HG02943 (cell line): ENCODE measurements around the gene TNRC6C.
"Not testable (repeated sequence)": the region's sequence is repeated elsewhere in the genome, so short reads cannot be mapped to it uniquely, and the experiment has no call there.

Experiments
- ATAC-seq: cut with Tn5 transposase; IDR thresholded peaks from one replicate; pipeline ENCODE4 v1.9.1; 2021; ENCODE audit warnings: mild to moderate bottlenecking, low read depth, moderate library complexity; ENCODE audit not compliant: unreplicated experiment

The TNRC6C gene

GRCh38 chr17:77962348-77962747 lies 3.8 kb downstream of the TNRC6C start:
- no peak for ATAC-seq

DNA sequence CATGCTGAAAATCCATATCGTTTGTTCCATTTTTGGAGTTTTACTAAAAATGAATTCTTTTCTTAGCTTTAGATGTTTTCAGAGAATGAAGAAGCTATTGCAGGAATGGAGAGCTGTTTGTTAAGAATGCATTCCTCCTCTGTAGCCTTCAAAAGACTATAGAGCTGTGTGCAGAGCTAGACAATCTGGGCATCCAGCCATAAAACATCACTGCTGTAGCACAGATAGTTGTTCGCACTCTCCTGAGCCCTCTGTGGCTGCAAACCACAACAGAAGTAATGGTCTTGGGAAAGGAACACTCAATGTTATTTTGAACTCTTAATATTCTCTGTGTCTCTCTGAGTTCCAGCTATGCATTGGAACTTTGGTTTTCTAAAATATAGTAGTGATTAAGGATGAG lies 4.9 kb downstream of the TNRC6C start:
- ATAC-seq, result no peak

DNA sequence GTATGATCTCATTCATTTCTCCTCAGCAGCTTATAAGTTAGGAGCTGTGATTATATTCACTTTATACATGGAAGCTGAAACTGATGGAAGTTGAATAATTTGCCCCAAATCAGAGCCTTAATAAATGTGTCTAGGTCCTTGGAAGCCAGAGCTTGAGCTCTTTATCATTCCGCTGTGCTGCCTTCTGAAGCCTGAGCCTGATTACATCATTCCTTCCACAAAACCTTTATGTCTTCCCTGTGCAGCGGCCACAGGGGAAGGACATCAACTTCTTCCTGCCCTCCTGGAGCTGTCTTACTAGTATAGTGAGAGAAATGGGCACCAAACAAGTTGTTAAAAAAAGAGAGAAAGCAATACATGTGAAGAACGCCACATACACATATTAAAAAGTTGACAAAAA lies 6.8 kb downstream of the TNRC6C start:
- no peak for ATAC-seq

- ATAC-seq, result no peak
Measured at GRCh38 chr17:77966476-77966875, 8.0 kb downstream of the TNRC6C start.

DNA sequence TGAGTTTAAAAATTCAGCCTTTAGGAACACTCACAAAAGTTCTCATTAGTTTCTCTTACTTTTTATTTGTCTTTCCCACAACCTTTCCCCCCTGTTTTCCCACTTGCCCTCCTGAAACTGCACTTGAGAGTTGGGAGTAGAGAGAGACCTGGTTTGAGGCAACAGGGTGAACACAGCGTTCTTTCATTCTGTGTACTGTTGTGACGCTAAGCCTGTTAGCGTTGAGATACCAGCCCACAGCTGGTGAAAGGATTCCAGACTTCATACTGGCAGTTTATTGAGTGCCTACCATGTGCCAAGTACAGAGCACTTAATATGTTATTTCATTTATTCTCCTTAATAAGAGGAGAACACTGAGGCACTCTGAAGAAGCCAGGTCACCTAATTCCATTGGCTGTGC lies 10.3 kb downstream of the TNRC6C start:
- ATAC-seq, result no peak

DNA sequence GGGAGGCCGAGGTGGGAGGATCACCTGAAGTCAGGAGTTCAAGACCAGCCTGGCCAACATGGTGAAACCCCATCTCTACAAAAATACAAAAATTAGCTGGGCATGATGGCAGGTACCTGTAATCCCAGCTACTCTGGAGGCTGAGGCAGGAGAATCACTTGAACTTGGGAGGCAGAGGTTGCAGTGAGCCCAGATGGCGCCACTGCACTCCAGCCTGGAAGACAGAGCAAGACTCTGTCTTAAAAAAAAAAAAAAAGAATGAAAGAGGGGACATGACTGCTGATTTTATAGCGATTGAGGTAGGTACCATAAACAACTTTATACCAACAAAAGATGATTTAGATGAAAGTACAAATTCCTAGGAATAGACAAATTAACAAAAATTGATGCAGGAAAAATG lies 13.8 kb downstream of the TNRC6C start:
- ATAC-seq, result not testable (repeated sequence)

- no peak for ATAC-seq
Measured at GRCh38 chr17:77973953-77974352, 15.4 kb downstream of the TNRC6C start.

GRCh38 chr17:77974396-77974795 lies 15.9 kb downstream of the TNRC6C start:
- ATAC-seq, result no peak

- not testable (repeated sequence) for ATAC-seq
Measured at GRCh38 chr17:77982430-77982829, 23.9 kb downstream of the TNRC6C start.

- no peak for ATAC-seq
Measured at GRCh38 chr17:77990301-77990700, 31.8 kb downstream of the TNRC6C start.

DNA sequence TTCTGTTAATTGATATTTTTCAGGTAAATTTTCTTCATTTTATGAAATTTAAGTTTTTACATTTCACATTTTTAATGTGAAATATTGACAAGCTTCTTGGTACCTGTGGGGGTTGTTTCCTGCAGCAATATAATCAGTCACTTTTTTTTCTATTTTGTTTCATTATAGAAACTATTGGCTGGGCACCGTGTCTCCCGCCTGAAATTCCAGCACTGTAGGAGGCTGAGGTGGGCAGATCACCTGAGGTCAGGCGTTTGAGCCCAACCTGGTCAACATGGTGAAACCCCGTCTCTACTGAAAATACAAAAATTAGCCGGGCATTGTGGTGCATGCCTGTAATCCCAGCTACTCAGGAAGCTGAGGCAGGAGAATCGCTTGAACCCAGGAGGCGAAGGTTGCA lies 35.2 kb downstream of the TNRC6C start:
- not testable (repeated sequence) for ATAC-seq

GRCh38 chr17:77995146-77995852 lies 36.8 kb downstream of the TNRC6C start:
- no peak for ATAC-seq

- ATAC-seq, result no peak
Measured at GRCh38 chr17:77996256-77996655, 37.8 kb downstream of the TNRC6C start.

DNA sequence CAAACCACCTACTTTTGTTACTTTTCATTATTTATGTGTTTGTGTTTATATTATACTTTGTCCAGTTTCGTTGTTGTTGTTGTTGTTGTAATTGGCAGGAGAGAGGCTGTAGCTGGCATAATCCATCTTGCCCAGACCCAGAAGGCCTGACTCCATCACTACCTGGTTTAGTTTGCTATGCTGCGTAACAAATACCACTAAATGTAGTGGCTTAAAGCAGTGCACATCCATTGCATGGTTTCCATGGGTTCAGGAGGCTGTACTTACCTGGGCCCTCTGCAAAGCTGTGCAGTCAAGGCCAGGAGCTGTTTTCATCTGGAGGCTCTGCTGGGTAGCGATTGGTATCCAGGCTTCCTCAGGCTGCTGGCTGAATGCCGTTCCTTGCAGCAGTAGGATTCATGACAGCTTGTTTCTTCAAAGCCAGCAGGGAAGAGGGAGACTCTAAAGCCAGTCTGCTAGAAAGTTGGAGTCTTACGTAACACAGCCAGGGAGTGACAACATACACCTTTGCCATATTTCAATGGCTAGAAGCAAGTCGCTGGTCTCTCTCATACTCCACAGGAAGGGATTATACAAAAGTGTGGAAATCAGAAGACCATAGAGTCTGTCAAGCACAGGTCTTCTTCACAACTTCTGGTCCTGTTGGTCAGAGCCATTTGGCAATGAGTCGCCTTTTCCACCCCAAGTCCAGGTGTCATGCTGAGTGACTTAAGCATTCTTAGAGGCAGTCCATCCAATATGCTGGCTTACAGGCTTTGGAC lies 41.1 kb downstream of the TNRC6C start:
- no peak for ATAC-seq

DNA sequence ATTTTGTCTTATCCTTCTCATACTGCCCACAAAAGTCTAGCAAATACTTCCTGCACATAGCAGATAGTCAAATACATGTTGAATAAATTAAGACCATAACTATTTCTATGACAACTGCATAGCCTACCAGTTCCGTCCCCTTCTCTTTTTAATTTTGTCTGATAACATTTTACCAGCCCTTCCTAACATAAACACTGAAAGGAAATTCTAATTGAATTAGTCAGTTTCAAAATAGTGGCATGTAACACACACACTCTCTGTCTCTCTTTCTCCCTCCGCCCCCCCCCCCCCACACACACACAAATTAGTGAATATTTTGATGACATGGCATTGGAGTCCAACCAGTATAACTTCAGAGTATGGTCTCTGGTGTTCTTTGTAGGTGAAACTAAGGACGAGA lies 41.8 kb downstream of the TNRC6C start:
- ATAC-seq, result no peak

- no peak for ATAC-seq
Measured at GRCh38 chr17:78001182-78001581, 42.7 kb downstream of the TNRC6C start.

GRCh38 chr17:78001612-78002011 lies 43.1 kb downstream of the TNRC6C start:
- no peak for ATAC-seq

DNA sequence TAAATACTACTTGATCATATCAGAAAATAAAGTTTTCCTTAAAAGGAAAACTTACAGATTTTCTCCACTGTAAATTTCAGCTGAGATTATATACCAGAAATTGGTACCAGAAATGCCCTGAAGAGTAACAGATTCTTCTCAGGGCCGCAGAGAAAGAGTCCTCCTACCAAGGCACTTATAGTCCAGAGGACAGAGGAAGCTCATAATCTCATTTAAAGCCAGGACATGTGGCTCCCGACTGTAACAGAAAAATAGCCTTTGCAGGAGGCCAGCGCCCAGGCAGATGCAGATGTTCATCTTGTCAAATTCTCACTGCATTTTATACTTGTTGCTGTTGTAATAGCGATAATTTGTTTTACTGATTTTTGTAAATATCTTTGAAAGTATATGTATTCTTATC lies 43.7 kb downstream of the TNRC6C start:
- ATAC-seq, result no peak

DNA sequence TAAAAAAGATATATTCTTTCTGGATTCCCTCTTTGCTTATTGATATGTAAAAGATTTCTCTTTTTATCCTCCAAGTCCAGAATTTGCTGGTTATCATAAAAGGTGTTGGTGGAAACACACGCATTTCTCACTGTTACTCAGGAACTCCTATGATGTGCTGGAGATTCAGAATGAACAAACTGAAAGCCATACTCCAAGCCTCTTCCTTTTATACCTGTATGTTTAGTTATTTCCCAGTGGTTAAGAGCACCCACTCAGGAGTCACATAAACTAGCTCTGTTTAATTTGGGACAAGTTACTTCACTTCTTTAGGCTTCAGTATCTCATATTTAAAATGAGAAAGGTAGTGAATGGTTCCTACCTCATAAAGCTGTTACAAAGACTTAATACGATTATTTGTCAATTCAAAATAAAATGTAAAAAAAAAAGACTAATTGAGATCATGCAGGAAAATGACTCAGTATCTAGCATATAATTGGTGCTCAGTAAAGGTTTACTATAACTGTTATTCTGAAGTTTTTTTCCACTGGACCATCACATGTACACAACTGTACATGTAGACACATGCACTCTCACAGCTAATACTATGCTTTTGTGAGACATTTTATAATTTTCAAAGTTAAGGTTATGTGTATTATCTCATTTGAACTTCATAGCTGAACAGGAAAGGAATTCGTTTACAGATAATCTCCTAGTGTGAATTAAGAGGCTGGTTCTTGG lies 47.1 kb downstream of the TNRC6C start:
- ATAC-seq, result no peak

DNA sequence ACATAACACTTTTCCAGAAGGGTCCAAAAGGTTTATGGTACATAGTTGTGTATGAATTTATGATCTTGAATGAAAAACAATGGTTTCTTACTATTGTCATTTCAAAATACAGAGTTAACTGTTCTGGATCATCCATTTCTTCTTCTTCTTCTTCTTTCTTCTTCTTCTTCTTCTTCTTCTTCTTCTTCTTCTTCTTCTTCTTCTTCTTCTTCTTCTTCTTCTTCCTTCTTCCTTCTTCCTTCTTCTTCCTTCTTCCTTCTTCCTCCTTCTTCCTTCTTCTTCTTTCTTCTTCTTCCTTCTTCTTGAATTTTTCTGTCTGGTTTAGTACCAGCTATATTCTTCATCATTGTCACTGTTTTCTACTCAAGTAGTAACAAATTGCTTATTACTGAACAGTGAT lies 47.8 kb downstream of the TNRC6C start:
- no peak for ATAC-seq

GRCh38 chr17:78007647-78008046 lies 49.1 kb downstream of the TNRC6C start:
- ATAC-seq, result no peak
